ENCODE results near the gene FSTL1.

FSTL1 gene

GRCh38 chr3:120450600-120451271 is at the start of gene FSTL1:
Gene FSTL1, minus strand, starts transcription at chr3:120450992. Its CDS starts 246 bp downstream, at chr3:120450746.
- no peak for FAIRE-seq

GRCh38 chr3:120498556-120499346 is 48.0 kb upstream of the FSTL1 start:
- no peak for FAIRE-seq

- no peak for FAIRE-seq
These were observed 47.0 kb upstream of the FSTL1 start for GRCh38 chr3:120497818-120498217.

GRCh38 chr3:120497336-120497735 is 46.5 kb upstream of the FSTL1 start:
- no peak for FAIRE-seq

- no peak for FAIRE-seq
These were observed 45.6 kb upstream of the FSTL1 start for GRCh38 chr3:120496278-120497002.

GRCh38 chr3:120495809-120496208 is 45.0 kb upstream of the FSTL1 start:
- no peak for FAIRE-seq

GRCh38 chr3:120492103-120492502 is 41.3 kb upstream of the FSTL1 start:
- no peak for FAIRE-seq

- no peak for FAIRE-seq
These were observed 38.6 kb upstream of the FSTL1 start for GRCh38 chr3:120489421-120489820.

GRCh38 chr3:120488296-120488695 is 37.5 kb upstream of the FSTL1 start:
- FAIRE-seq, result no peak

GRCh38 chr3:120487191-120487650 is 36.4 kb upstream of the FSTL1 start:
- FAIRE-seq, result no peak

- FAIRE-seq, result no peak
These were observed 30.3 kb upstream of the FSTL1 start for GRCh38 chr3:120481081-120481480.

GRCh38 chr3:120477781-120478180 is 27.0 kb upstream of the FSTL1 start:
- FAIRE-seq, result no peak

- no peak for FAIRE-seq
These were observed 25.1 kb upstream of the FSTL1 start for GRCh38 chr3:120475722-120476377.

- FAIRE-seq, result no peak
These were observed 23.3 kb upstream of the FSTL1 start for GRCh38 chr3:120473896-120474675.

GRCh38 chr3:120473389-120473788 is 22.6 kb upstream of the FSTL1 start:
- FAIRE-seq, result no peak

GRCh38 chr3:120472121-120472844 is 21.5 kb upstream of the FSTL1 start:
- FAIRE-seq, result no peak

- no peak for FAIRE-seq
These were observed 20.9 kb upstream of the FSTL1 start for GRCh38 chr3:120471643-120472042.

- FAIRE-seq, result no peak
These were observed 20.1 kb upstream of the FSTL1 start for GRCh38 chr3:120470870-120471269.

GRCh38 chr3:120469882-120470301 is 19.1 kb upstream of the FSTL1 start:
- no peak for FAIRE-seq

GRCh38 chr3:120469440-120469839 is 18.6 kb upstream of the FSTL1 start:
- FAIRE-seq, result no peak

- FAIRE-seq, result no peak
These were observed 18.0 kb upstream of the FSTL1 start for GRCh38 chr3:120468635-120469295.

Data from colon (tissue), 2 donors.